HG03457 (cell line): Measurements from ENCODE around the gene SETBP1.
A peak's percentile ranks its signal among the peaks of the same experiment; 100 is the strongest.

Source experiments
- ATAC-seq: cut with Tn5 transposase; IDR thresholded peaks from one replicate; pipeline ENCODE4 v1.9.1; 2021; ENCODE audit warnings: moderate number of reproducible peaks; ENCODE audit not compliant: unreplicated experiment

SETBP1 gene

DNA sequence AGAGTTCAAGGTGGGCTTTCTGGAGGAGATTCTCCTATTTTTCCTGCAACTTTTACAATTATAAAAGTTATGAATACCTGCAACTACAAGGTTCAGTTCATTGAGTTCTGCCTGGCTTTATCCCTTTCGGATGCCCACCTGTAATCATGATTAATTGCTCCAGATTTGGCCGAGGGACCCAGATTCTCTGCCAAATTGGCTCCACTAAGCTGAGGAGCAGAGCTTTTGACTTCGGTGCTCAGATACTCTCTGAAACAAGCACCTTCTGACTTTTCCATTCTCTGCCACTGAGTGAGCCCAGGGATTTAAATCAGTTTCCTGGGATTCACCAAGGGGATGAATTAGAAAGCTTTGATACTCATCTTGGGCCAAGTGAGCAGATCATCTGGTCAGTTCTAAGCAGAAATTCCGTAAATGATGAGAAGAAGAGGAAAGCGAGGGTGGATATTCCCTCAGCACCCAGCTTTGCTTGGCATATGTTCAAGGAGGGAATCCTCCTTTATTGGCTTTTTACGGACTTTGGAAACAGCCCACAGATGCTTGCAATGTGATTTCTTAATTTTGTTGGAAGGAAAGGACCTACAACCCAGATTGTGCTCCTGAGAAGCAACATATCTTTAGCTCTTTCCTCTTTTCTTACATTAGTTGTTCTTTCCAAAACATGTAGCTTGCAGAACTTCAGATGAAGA is 179.2 kb downstream of the SETBP1 start:
- ATAC-seq = no peak

DNA sequence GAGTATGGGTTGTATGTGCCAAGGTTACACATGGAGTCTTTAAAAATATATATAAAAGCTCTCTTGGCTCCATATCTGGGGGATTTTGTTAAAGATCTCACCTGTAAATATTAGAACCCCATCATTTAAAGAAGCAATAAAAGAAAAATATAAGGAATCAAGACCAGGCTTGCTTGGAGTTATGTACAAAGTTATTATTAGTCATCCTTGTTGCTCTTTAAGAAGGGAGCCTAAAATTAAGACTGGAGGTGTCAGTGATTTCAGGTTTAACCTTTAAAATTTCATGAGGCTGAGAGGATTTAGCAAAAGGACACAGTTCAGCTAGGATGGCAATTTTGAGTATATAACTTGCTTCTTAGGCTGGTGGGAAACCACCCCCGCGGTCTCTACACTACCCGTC is 181.4 kb downstream of the SETBP1 start:
- no peak for ATAC-seq

DNA sequence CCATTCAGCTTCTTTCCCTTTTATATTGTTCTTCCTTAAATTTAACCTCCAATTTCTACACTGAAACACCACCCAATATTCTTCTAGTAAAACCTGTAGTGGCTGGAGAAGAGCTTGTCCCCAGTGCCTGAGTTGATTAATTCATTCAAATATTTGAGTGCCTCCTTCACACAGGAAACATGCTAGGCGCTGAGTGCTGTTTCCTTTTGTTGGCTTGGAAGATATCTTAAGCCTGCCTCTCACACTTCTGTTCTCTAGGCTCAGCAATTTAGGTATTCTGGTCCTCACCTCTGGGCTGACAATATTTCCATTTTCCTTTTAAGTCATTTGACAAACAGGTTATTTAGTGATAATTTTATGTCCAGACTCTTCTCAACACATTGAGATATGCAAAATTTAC is 185.4 kb downstream of the SETBP1 start:
- no peak for ATAC-seq

DNA sequence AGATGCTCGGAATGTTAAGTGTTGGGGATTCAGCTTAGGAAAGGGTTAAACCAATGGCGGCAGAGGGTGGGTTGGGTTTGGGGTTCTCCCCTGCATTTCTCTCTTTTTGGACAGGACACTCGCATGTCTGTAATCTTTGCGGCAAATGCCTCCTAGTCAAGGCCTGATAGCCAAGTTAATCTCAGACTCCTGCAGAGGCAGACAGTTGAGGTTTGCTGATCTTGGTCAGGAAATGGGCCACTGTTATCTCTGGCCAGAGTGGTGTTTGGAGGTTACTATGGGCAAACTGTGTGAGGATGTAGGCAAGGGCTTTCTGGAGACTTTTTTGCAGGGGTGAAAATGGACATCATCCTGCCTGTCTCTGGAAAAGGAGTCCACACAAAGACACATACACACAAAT is 188.8 kb downstream of the SETBP1 start:
- no peak for ATAC-seq

DNA sequence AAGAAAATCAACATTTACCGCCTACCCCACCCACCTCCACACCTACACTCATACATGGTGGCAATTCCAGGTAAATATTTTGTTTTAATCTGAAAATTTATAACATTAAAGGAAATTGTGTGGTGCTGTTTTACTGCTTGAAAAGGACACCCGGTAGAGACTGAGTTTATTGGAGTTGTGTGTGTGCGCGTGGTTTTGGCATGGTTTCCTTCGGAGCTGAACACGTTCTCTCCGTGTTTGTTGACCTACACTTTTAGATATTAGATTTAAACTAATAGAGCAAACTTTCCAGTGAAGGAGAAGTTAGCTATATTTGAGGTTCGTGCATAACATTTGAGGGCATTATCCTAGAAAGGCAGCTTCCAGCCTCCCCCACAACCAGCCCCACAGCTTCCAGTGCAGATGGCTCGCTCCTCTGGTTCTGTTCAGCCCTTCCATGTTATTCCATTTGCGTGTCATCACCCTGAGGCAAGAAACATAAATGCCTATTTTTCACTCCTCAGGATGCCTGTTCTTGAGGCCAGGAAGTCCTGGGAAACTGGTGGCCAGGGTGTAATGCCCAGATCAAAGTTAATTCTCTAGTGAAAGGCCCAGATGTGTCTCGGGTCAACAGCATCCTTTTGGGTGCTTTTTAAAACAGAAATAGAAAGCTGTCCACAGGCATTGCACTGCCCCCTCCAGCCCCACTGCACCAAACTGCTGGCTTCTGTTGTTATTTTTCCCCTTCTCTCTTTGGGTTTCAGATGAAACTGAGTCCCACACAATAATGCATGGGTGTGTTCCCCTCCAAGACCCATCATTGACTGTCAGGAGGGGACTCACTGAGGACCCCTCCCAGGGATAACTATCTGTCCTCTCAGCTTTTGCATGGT is 190.2 kb downstream of the SETBP1 start:
- ATAC-seq = no peak

DNA sequence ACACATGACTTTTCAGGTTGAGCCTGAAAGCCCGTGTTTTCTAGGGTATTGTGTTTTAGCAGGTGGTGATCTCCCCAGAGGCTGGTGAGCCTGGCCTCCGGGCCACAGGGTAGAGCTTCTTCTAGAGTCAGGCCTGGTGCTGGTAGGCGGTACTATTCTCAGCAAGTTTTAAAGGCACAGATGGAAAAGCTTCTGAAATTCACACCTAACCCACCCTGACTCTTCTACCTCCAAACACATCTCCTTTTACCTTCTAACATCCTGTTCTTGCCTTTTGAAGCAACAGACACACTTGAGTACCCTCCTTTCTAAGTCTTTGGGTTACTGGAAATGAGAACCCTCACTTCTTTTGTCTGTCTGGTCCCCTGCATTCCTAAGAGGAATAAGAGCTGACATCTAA is 191.1 kb downstream of the SETBP1 start:
- no peak for ATAC-seq

DNA sequence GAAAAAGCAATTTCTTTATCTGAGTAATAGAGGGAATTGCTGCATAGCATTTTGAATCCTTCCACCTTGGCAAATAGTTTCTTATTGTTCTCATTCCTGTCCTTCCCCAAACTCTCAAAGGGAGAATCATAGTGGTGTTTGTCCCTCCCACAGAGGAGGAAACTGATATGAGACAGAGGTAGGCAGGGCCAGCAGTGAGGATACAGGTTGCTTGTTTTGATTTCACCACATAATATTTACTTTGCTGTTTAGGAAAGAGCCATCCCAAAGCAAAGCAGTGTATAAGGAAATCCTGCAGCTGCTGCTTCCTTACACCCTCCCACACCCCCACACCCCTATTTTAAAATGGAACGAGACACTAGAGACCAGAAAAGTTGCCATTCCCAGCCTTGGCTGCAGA is 195.3 kb downstream of the SETBP1 start:
- ATAC-seq = no peak

DNA sequence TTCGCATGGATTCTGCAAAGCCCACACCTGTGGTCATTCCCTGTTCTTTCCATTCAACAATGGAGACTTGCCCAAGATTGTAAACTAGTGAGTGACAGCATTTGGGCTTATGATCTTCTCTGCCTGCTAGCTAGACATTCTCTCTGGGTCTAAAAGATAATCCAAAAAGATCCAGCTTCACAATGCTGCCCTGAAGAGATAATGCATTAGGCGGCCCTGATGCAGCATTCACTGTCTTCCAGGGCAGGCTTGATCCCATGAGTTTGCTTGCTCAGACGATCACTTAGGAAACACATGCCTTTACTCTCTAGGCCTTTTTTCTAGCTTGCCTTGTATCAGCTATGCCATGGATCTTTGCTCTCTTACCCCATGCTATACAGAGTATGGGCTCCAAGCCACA is 196.1 kb downstream of the SETBP1 start:
- ATAC-seq = no peak

DNA sequence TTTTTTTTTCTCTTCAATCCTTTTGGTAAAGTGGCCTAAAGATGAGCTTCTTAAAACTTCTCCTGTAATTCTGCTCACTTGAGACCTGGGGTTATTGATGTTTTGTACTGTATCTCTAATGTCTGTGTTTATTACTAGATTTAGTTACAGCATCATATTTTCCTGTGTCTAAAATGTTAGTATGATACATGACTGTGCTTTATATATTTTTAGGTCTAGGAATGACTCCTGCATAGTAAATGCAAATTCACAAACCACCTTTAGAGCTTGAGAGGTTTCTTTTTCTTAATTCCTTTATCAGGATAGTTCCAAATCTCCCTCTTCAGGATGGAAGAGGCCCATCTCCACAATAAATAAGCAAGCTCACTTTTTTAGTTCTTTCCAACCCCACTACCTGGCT is 197.6 kb downstream of the SETBP1 start:
- ATAC-seq = no peak

DNA sequence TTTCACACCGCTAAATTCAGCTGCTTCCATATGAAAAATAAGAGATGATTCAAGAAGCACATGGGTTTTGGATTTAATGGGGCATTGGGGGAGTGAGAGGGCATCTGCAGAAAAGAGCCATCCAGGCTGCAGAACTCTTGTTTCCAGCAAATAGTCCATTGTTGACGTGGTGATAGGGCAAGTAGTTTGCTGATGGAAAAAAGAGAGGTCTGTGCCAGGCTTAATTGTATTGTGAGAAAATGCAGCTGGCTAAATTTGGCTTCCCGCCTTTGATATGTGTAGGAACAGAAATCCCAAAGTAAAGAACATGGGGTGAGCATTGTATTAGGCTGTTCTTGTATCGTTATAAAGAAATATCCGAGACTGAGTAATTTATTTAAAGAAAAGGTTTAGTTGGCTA is 199.5 kb downstream of the SETBP1 start:
- ATAC-seq = no peak

DNA sequence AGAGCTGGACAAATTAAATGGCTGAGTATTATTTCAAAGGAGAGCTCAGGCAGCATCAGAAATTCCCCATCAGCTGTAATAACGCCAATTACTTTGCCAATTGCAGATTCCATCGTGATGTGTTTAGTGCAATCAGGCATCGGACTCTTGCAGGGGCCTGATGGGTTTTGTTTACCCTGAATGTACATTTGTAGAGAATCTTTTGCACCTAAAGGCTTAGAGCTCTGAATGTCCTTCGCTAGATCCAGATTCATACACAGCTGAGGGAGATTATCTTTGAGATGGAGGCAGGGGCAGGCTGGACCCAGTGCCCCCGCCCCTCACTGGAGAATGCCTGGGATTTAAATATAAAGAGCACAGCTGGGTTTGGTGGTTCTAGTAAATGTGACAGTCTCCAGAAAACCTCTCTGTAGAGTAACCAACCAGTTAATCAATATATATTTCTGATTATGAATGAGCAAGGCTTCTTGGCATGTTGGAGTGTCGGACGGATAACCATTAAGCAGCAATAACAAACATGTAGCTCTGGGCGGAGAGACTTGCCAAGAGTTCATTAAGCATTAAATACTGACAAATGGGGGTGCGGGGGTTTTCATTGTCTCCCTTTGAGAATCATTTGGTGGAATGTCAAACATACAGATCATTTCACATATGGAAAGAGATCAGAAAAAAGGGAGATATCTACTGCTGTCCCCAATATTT is 200.9 kb downstream of the SETBP1 start:
- no peak for ATAC-seq

DNA sequence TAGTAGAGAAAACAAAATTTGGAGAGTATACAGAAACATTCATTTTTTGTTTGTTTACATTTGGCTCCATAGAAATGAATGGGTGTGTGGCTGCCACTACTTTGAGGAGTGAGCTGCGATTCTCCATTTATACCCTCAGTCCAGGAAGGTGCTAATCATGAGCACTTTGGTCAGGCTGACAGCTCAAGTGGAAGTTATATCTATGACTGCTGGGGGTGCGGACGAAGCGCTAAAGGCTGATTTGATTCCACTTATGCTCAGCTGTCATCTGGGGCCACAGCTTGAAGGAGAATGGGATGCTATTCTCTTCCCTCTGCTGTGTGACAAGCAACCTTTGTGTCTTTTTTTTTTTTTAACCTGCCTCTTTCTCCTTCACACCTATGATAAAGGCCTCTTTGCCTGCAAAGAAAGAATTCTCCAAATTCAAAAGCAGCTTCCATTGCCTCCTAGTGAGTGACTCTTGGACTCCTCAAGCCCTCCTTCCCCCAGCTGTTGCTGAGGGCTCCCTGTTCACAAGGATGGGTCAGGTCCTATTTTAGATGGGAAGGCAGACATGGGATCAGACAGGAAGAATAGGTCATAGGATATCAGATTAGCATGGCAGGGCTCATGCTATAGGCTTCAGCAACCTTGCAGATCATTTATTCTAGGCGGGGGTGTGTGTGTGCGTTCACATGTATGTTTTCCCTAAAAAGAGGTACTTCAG is 201.6 kb downstream of the SETBP1 start:
- no peak for ATAC-seq

DNA sequence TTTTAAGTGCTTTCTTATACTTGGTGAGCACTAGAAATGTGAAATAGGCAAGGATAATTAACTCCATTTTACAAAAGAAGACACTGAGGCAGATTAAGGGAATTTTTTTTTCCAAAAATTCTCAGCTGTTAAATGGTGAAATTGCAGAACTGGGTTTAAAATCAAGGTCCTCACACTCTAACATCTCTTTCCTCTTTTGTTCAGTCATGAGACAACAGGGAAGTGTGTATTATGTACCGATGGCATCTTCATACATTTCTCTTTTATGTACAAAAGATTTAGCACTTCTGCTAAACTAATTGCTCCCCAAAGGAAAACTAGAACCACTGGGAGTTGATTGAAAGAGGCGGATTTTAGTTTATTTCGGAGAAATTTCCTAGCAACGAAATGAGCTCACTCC is 203.0 kb downstream of the SETBP1 start:
- ATAC-seq = no peak

DNA sequence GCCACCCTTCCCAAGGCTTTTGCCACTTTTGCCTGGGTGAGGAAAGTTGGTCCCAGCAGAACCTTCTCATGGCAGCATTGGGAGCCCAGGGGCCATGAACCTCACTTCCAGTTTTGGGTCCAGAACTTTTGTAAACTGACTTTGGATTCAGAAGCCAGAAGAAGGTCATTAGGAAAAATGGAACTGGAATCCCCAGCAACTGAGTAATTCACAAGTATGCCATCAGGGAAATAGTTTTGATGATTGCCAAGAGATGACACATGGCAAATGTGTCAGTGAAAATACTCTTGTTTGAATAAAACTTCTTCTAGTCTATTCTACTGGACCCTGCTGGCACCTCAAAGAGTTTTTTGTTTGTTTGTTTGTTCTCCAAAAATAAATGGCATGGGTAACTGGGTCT is 203.7 kb downstream of the SETBP1 start:
- no peak for ATAC-seq

DNA sequence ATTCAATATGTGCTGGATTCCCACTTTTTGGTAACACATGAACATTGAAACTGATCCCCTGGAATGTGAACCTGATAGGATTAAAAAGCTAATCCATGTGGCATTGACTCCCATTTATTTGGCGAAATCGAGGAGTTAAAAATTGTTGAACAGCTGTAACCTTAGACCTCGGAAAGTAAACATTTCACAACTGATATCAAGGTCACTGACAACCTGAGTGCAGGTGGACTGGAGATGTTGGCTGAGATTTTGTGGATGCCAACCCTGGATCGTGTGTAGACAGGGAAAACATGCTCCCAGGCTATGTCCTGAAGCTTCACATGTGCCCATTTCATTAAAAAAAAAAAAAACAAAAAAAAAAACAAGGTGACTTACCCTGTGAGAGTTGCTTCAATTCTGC is 204.8 kb downstream of the SETBP1 start:
- no peak for ATAC-seq

DNA sequence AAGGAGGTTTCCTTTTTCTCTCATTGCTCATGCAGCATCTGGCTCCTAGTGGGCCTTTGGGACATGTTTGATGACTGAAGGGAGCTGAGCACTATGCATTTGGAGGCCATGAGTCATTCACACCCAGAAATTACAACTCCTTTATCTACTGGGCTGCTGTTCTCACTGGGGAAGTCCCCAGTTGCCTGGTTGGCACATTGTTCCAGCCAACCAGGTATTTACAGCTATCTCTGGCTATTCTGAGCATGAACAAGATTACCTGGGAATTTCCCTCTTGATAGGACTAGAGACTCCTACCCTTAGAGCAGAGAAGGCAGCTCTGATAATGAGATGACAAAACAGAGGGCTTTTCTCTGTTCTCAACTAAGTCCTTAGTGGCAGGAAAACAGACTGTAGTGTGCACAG is 206.5 kb downstream of the SETBP1 start:
- peak; percentile 96 for ATAC-seq

DNA sequence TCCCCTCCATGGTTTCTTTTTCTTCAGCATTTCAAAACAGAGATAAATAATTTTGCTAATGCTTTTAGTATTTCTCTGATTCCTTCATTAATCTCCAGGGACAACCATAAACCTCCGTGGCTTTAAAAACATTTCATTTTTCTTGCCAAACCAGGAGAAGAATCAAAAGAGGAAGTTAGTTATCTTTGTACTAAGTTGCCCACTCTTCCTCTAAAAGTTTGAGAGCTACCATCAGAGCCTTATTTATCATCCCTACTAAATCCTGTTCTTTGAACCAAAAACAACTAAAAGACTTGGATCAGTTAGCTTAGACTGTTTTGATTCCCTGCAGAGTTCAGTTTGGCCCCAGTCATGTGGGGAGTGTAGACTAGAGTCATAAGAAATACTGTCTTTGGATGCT is 208.4 kb downstream of the SETBP1 start:
- ATAC-seq = no peak

DNA sequence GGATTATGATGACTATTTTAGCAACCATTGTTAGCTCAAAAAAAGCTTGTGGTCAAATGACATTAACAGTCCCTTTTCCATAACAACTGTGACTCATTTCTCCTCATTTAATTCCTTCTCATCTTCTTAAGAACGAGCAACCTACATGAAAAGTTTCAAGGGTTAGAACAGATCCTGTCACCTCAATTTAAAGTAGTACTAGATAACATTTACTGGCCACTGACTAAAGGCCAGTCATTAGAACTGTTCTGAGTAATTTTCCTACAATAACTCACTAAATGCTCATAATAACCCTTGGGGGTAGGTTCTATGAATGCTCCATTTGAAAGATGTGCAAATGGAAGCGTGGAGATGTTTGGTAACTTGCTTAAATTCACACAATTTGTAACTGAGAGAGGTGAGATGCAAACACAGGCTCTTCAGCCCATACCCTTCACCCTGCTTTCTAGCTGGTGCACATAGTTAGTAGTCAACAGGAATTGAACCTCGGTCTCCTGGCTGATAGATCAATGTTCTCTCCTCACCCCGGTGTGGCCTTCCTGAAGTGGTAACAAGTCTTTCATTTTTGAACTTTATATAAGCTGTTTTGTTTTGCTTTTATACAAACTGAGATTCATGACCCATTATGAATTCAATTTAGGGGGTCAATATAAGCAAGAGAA is 212.5 kb downstream of the SETBP1 start:
- ATAC-seq = no peak

DNA sequence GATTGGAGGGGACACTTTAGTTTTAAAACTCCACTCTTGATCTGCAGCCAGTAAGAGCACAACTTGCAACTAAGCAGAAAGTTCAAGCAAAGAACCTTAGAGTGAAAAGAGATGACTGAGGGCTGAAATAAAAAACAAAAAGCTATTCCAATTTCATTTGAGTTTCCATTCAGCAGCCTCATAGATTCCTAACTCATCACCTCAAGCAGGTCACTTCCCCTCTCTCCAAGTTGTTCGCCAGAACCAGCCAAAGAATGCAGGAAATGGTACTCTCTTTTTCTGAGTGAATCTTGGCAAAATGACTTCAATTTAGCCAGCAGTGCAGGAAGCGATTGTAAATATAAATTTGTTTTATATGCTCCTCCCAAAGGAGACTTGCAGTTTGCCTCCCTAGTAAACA is 213.3 kb downstream of the SETBP1 start:
- no peak for ATAC-seq

DNA sequence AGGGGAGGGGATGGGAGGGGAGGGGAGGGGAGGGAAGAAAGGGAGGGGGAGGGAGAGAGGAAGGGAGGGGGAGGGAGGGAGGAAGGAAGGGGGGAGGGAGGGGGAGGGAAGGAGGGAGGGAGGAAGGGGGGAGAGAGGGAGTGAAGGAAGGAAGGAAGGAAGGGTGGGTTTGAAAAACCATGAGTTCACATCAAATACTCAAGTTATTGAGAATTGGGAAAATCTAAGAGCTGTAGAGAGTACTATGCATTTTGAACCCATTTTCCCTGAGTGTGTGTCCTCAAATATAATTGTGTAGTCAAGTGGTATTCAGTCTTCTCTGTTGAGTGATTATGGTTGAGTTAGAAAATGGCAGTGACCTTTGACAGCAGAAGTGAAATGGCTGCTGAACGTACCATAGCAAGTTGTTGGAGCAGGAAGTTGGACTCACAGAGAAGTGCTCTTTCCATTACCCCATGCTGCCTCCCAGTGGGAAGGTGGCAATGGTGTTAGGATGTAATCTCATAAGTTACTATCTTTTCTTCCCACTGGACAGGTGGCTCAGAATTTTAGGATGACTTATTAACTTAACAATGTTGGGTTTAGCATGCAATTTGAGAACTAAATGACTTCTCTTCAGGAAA is 214.6 kb downstream of the SETBP1 start:
- ATAC-seq = peak; percentile 64
